GM12878 (cell line): ENCODE results near the gene NUMB.

Source experiments
- ATF2 ChIP-seq: IDR thresholded peaks from 2 replicates; pipeline ENCODE4 v1.6.1; 2012; ENCODE audit warnings: low read length, inconsistent platforms
- CBFB ChIP-seq: IDR thresholded peaks from 2 replicates; pipeline ENCODE4 v1.6.1; 2016; ENCODE audit warnings: antibody characterized with exemption, low read depth
- CHD4 ChIP-seq: fragments of 200-600 bp; sonication (generic); IDR thresholded peaks from 2 replicates; pipeline ENCODE4 v1.6.1; 2016; ENCODE audit warnings: mild to moderate bottlenecking
- CTCF ChIP-seq, 3 experiments: IDR thresholded peaks in 2 of 3; conservative IDR thresholded peaks in 1 of 3; 2 replicates each; pipeline ENCODE4 v1.5.1; 2011; ENCODE audit warnings: low read depth in 3 of 3, low read length in 3 of 3, mild to moderate bottlenecking in 3 of 3, control low read depth in 2 of 3, moderate library complexity in 2 of 3, inconsistent platforms in 1 of 3, mixed read lengths in 1 of 3; ENCODE audit not compliant: control insufficient read depth in 2 of 3, insufficient read depth in 1 of 3; ENCODE audit errors: extremely low read depth in 1 of 3
- IRF3 ChIP-seq: fragments of 450-650 bp; IDR thresholded peaks from 2 replicates; pipeline ENCODE4 v1.6.1; 2014; ENCODE audit warnings: mild to moderate bottlenecking
- MAX ChIP-seq: IDR thresholded peaks from 2 replicates; pipeline ENCODE4 v1.6.1; 2012; ENCODE audit warnings: low read depth, low read length, improper control_type of control experiment
- POLR2AphosphoS5 ChIP-seq: IDR thresholded peaks from 2 replicates; pipeline ENCODE4 v1.6.1; 2011; ENCODE audit warnings: mild to moderate bottlenecking, low read length, inconsistent platforms
- SKIL ChIP-seq: fragments of 450-650 bp; IDR thresholded peaks from 2 replicates; pipeline ENCODE4 v1.6.1; 2017; ENCODE audit warnings: mild to moderate bottlenecking, low read depth, inconsistent platforms; ENCODE audit not compliant: poor library complexity, severe bottlenecking
- SRF ChIP-seq, 2 experiments: IDR thresholded peaks; 2 replicates each; pipeline ENCODE4 v1.6.1; 2011; ENCODE audit warnings: low read depth in 2 of 2, low read length in 2 of 2, mild to moderate bottlenecking in 1 of 2, moderate library complexity in 1 of 2
- TAF1 ChIP-seq: IDR thresholded peaks from 2 replicates; pipeline ENCODE4 v1.6.1; 2011; ENCODE audit warnings: mild to moderate bottlenecking, low read depth, low read length, borderline replicate concordance
- TCF7 ChIP-seq: IDR thresholded peaks from 2 replicates; pipeline ENCODE4 v1.6.1; 2014; ENCODE audit warnings: antibody characterized with exemption, borderline replicate concordance
- ZNF687 ChIP-seq: fragments of 450-650 bp; IDR thresholded peaks from 2 replicates; pipeline ENCODE4 v1.6.1; 2017; ENCODE audit warnings: mild to moderate bottlenecking, moderate library complexity
- ZZZ3 ChIP-seq: IDR thresholded peaks from 2 replicates; pipeline ENCODE4 v1.6.1; 2011; ENCODE audit warnings: low read depth; ENCODE audit not compliant: control insufficient read depth, insufficient read length

- no peak for TF ChIP-seq TCF7
- TF ChIP-seq POLR2AphosphoS5: no peak
- no peak for TF ChIP-seq IRF3
- no peak for TF ChIP-seq SKIL
- no peak for TF ChIP-seq CHD4
- TF ChIP-seq ZZZ3: no peak
- no peak for TF ChIP-seq CBFB
- no peak for TF ChIP-seq CTCF (IDR thresholded peaks at IDR 0.05 in 2 of 3, conservative IDR thresholded peaks at IDR 0.05 in 1 of 3; ENCODE audit: control insufficient read depth in 2 of 3, extremely low read depth in 1 of 3, insufficient read depth in 1 of 3, low read depth in 3 of 3, low read length in 3 of 3)
- no peak for TF ChIP-seq TAF1
- no peak for TF ChIP-seq ATF2
- no peak for TF ChIP-seq SRF (IDR thresholded peaks at IDR 0.05; ENCODE audit: low read depth in 2 of 2, low read length in 2 of 2)
- no peak for TF ChIP-seq MAX
- no peak for TF ChIP-seq ZNF687
Observed at GRCh38 chr14:73461478-73462047, 3.2 kb upstream of the NUMB start.
